ENCODE results near the gene AARS2. TPM values are rescaled to one million over a fixed set of nuclear protein-coding genes. Genes with fewer than 3 reads are reported as not detected.
"Not testable (repeated sequence)": the region's sequence is repeated elsewhere in the genome, so short reads cannot be mapped to it uniquely, and the experiment has no call there.

AARS2 gene
- total RNA-seq, 1 donor from 2014 or later: 23.0 TPM

DNA sequence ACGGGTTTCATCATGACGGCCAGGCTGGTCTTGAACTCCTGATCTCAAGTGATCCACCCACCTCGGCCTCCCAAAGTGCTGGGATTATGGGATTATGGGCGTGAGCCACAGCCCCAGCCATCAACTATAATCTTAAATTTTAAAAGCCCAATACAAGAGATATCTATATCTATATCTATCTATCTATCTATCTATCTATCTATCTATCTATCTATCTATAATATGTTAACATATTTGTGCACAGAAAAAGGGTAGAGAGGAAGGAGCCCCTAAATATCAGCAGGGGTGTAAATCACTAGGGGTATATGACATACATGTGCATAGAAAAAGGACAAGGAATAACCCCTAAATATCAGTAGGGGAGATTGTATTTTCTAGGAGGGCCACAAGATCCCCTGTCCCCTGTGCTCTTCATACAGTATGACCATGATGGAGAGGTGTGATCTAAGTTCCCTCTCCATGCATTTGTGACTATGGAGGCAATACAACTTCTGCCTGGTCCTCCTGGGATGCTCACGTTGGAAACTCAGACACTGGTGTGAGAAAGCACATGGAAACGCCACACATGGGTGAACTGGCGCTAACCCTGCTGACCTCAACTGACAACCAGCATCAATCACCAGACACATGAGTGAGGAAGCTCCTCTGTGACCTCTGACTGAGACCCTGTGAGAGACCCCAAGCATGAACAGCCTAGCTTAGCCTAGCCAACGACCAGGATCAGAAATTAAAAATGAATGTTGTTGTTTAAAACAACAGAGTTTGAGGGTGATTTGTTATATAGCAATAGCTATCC, 28.1 kb upstream of the AARS2 start:
- no peak overlapping the region for H3K27ac Mint-ChIP-seq
- DNase-seq (ENCODE audit: low spot score): no peak
- H3K4me3 Mint-ChIP-seq: no peak overlapping the region
- no peaks in the 10 kb centered on the region for H3K36me3 Mint-ChIP-seq (ENCODE audit: low read depth)
- intact Hi-C loops (cut with micrococcal nuclease): no loop called here
- H3K9me3 Mint-ChIP-seq: no peaks in the 10 kb centered on the region
- H3K27me3 Mint-ChIP-seq (ENCODE audit: insufficient read depth): peaks cover 53% of the 10 kb centered on the region
- H3K4me1 Mint-ChIP-seq (ENCODE audit: low read depth): peaks cover 7% of the 10 kb centered on the region

DNA sequence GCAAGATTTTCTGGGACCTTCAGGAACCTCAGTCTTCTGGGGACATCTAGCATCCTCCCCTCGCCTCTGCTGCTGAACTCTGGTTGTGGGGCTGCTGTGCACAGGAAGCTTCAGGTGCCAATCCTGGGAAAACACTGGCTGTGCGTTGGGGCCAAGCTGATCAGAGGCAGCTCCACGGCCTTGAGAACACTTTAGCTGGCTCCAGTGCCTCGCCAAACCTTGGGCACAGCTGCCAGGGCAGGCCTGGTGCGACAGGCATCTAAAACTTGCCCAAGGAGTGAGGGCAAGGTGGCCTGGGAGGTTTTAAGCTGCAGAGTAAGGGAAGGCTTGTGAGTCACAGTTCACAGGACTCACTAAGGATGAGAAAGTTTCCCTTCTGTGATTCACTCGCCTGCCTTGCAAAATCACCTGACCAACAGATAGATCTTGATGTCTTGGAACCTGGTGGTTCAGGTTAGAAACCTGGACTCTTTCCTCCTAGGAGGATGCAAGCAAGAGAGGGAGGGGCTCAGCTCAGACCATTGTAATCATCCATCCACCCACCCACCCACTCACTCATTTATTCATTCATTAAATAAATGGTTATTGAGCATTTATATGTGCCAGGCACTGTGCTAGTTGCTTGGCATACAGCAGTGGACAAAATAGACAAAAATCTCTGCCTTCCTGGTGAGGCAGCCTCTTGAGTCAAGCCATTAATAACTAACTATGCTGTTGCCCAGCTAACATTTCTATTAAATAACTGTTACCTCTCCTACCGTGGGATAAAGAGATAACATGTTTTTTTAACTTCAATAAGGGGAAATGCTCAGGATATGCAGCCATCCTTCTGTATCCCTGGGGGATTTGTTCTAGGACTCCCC, 26.8 kb upstream of the AARS2 start:
- Mint-ChIP-seq H3K36me3 (ENCODE audit: low read depth) (no peaks in the 10 kb centered on the region), H3K27ac (no peak overlapping the region), H3K4me1 (ENCODE audit: low read depth) (peaks cover 7% of the 10 kb centered on the region), H3K27me3 (ENCODE audit: insufficient read depth) (peaks cover 45% of the 10 kb centered on the region), H3K4me3 (no peak overlapping the region), H3K9me3 (no peaks in the 10 kb centered on the region)
- DNase-seq (ENCODE audit: low spot score): no peak
- intact Hi-C loops (cut with micrococcal nuclease): loop anchor here (2.0 to 5.0 kb wide), 2 partner anchors 27 to 117 kb away; partner anchors contain the start of gene AARS2

DNA sequence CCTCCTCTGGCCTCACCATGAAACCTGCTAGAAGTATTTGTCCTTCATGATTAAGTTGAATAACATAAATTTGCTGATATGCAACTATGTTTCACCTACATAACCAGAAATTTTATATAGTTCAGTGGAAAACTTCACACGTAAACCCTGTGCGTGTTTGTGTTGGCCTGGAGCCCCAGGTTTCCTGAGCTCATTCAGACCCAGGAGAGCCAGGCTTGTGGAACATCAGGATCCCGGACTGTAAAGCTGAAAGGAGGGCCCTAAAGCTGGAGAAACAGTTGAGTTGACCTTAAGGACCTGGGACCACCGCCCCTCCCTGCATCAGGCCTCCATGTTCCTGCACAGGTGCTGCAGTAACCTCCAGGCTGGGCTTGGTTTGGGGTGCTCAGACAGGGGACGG, 26.2 kb upstream of the AARS2 start:
- Mint-ChIP-seq H3K36me3 (ENCODE audit: low read depth) (no peaks in the 10 kb centered on the region), H3K27me3 (ENCODE audit: insufficient read depth) (peaks cover 39% of the 10 kb centered on the region), H3K4me3 (no peak overlapping the region), H3K4me1 (ENCODE audit: low read depth) (peaks cover 7% of the 10 kb centered on the region), H3K9me3 (no peaks in the 10 kb centered on the region), H3K27ac (no peak overlapping the region)
- DNase-seq (ENCODE audit: low spot score): no peak
- intact Hi-C loops (cut with micrococcal nuclease): loop anchor here (2.0 to 5.0 kb wide), 2 partner anchors 26 to 118 kb away; partner anchors contain the start of gene AARS2

DNA sequence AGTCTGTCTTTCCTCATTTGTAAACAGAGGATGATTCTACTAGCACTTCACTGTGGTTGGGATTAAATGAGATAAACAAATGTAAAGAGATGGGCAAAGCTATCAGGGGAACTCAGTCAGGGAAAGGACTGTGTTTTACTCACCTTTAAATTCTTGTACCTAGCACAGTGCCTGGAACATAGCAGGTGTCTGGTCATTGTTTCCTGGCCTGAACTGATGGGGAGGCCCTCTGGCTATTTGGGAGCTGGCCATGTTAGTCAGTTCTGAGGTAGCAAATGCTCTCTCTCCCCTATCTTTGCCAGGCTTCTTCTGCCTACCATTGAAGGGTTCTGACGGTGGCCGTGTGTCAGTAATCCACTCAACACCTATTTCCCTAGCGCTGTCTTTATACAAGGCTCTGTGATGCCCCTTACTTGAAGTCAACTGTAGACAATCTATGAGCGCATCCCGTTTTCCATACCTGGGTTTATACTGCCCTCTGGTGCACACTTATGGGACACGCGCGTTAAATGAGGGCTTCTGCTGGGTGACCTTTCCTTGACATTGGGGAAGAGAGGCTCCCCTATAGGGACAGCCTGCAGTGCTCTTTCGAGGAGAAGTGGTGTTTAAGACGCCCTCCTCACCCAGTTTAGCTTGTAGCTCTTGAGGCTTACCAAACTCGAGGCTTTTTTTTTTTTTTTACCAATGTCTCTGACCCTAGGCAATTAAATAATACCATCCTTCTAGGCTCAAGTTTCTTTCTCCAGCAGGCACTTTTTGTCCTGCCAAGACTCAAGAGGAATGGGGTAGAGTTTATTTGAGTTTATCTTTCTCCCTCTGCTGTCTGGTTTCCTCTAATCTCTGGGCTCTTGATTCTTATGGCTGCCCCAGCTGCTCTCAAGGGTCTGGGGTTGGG, 25.3 kb upstream of the AARS2 start:
- H3K4me1 Mint-ChIP-seq (ENCODE audit: low read depth): peaks cover 7% of the 10 kb centered on the region
- H3K36me3 Mint-ChIP-seq (ENCODE audit: low read depth): no peaks in the 10 kb centered on the region
- H3K27ac Mint-ChIP-seq: no peak overlapping the region
- H3K27me3 Mint-ChIP-seq (ENCODE audit: insufficient read depth): peaks cover 32% of the 10 kb centered on the region
- H3K4me3 Mint-ChIP-seq: no peak overlapping the region
- peak; percentile 55 for DNase-seq (ENCODE audit: low spot score)
- H3K9me3 Mint-ChIP-seq: no peaks in the 10 kb centered on the region
- intact Hi-C loops (cut with micrococcal nuclease): loop anchor here (1.0 to 5.0 kb wide), 5 partner anchors 26 to 242 kb away; partner anchors contain the start of gene AARS2

DNA sequence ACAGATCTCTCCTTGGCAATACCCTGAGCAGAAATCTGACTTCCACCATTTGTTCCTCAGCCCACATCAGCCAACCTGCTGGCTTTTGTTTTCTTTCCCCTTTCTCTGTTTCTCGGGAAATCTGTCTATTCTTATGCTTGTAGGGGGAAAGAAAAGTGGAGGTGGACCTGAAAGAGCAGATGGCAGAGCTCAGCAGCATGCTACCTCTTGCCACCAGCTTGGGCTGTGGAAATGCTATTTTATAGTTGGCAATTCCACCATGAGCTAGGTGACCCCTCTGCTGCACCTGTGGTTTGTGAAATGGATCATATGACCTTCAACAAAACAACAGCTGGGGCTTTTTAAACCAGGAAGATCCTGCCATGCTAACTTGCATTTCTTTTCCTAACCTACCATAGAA, 22.5 kb upstream of the AARS2 start:
- intact Hi-C loops (cut with micrococcal nuclease): loop anchor here (5.0 kb wide), 1 partner anchor 122 kb away; no protein-coding TSS in a partner anchor
- no peak overlapping the region for H3K27ac Mint-ChIP-seq
- DNase-seq (ENCODE audit: low spot score): no peak

DNA sequence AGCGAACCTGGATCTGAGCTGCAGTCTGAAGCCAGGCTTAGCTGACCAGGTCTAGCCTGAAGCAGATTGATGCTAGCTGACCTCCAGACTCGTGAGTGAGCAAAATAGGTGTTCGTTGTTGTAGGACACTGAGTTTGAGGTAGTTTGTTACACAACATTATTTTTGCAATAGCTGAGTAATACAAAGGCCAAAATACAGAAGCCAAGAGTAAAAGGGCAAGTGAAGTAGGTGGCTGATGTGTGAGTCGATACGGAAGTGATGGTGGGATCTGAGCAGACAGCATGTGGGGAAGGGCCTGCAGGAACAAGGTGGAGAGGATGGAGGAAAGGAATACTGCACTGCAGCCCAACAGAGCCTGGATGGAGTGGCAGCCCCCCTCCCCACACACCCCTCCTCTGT, 20.8 kb upstream of the AARS2 start:
- H3K4me3 Mint-ChIP-seq: no peak overlapping the region
- no peaks in the 10 kb centered on the region for H3K36me3 Mint-ChIP-seq (ENCODE audit: low read depth)
- DNase-seq (ENCODE audit: low spot score): no peak
- no peak overlapping the region for H3K27ac Mint-ChIP-seq
- H3K4me1 Mint-ChIP-seq (ENCODE audit: low read depth): peaks cover 7% of the 10 kb centered on the region
- no peaks in the 10 kb centered on the region for H3K9me3 Mint-ChIP-seq
- intact Hi-C loops (cut with micrococcal nuclease): no loop called here
- peaks cover 20% of the 10 kb centered on the region for H3K27me3 Mint-ChIP-seq (ENCODE audit: insufficient read depth)

More for the DNA sequence above, 22.5 kb upstream of the AARS2 start:
- H3K4me3 Mint-ChIP-seq: no peak overlapping the region
- H3K36me3 Mint-ChIP-seq (ENCODE audit: low read depth): no peaks in the 10 kb centered on the region
- H3K9me3 Mint-ChIP-seq: no peaks in the 10 kb centered on the region
- peaks cover 7% of the 10 kb centered on the region for H3K4me1 Mint-ChIP-seq (ENCODE audit: low read depth)
- H3K27me3 Mint-ChIP-seq (ENCODE audit: insufficient read depth): peaks cover 12% of the 10 kb centered on the region

DNA sequence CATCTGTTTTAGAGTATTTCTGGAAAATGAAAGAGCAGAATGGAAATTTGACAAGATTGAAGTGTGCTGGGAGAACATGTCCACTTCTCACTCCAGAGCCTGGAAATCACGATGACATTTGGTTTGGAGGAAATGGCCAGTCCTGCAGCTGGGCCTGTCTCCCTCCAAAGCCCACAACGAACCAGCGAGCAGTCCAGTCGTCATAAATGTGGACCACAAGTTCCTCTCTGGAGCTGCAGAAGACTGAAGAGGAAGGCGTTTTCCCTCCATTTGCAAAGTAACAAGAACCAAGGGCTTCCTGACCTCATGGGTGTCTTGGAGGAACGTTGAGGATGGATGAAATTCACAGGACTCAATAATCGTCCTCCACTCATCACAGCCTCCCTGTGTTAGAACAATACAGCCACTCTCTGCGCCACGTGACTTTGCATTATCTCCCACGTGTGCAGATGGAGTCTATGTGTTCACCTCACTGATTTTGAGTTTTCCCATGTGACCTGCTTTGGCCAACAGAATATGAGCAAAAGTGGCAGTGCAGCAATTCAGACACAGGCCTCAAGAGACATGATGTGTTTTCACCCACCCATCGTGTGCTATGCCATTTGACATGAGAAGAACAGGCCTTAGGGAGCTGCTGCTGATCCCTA, 20.2 kb upstream of the AARS2 start:
- Mint-ChIP-seq H3K27me3 (ENCODE audit: insufficient read depth) (peaks cover 17% of the 10 kb centered on the region), H3K27ac (no peak overlapping the region), H3K4me1 (ENCODE audit: low read depth) (peaks cover 4% of the 10 kb centered on the region), H3K4me3 (no peak overlapping the region), H3K9me3 (no peaks in the 10 kb centered on the region), H3K36me3 (ENCODE audit: low read depth) (no peaks in the 10 kb centered on the region)
- intact Hi-C loops (cut with micrococcal nuclease): no loop called here
- DNase-seq (ENCODE audit: low spot score): no peak

DNA sequence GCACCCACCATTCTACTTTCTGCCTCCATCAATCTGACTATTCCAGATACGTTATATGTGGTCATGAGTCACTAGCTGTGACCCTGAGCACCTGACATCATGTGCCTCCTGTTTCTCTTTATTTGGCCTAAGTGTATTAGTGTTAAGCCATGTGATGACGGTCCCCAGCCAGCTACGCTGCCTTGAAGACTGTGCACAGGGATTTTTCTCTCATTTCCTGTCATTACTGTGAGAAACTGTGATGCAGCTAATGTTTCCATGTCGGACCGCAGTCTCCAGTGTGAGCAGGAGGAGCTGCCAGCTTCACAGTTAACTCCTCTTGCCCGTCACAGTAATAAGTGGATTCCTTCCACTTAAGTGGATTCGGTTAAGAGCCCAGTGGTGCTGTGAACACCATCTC, 19.4 kb upstream of the AARS2 start:
- Mint-ChIP-seq H3K27me3 (ENCODE audit: insufficient read depth) (peaks cover 24% of the 10 kb centered on the region), H3K4me3 (no peak overlapping the region), H3K36me3 (ENCODE audit: low read depth) (no peaks in the 10 kb centered on the region), H3K27ac (no peak overlapping the region), H3K4me1 (ENCODE audit: low read depth) (no peaks in the 10 kb centered on the region), H3K9me3 (no peaks in the 10 kb centered on the region)
- DNase-seq (ENCODE audit: low spot score): no peak
- intact Hi-C loops (cut with micrococcal nuclease): no loop called here

DNA sequence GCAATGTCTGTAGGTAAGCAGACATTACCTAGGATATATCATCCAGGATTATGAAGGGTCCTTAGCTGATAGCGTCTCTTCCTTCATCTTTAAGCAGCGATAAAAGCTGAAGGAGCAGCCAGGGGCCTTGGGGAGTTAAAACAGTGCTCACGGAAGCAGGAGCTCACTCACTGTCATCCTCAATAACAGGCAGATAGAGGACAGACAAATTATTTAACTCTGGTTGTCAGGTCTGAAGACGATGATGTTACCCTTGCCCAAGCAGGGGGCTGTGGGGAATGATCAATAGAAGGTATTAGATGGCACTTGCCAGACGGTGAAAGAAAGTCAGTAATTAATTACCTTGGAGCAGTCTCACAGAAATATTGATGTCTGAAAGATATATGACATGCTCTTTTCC, 16.7 kb upstream of the AARS2 start:
- Mint-ChIP-seq H3K4me1 (ENCODE audit: low read depth) (no peaks in the 10 kb centered on the region), H3K36me3 (ENCODE audit: low read depth) (no peaks in the 10 kb centered on the region), H3K27me3 (ENCODE audit: insufficient read depth) (peaks cover 29% of the 10 kb centered on the region), H3K9me3 (no peaks in the 10 kb centered on the region), H3K4me3 (no peak overlapping the region), H3K27ac (no peak overlapping the region)
- no peak for DNase-seq (ENCODE audit: low spot score)
- intact Hi-C loops (cut with micrococcal nuclease): no loop called here

DNA sequence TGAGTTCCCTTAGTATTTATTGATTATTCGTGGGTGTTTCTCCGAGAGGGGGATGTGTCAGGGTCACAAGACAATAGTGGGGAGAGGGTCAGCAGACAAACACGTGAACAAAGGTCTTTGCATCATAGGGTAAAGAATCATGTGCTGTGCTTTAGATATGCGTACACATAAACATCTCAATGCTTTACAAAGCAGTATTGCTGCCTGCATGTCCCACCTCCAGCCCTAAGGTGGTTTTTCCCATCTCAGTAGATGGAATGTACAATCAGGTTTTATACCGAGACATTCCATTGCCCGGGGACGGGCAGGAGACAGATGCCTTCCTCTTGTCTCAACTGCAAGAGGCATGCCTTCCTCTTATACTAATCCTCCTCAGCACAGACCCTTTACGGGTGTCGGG, 15.1 kb upstream of the AARS2 start:
- H3K36me3 Mint-ChIP-seq (ENCODE audit: low read depth); DNase-seq (ENCODE audit: low spot score); H3K4me1 Mint-ChIP-seq (ENCODE audit: low read depth); H3K27ac Mint-ChIP-seq; intact Hi-C loops (cut with micrococcal nuclease); H3K9me3 Mint-ChIP-seq; H3K4me3 Mint-ChIP-seq: not testable (repeated sequence)
- peaks cover 34% of the 10 kb centered on the region for H3K27me3 Mint-ChIP-seq (ENCODE audit: insufficient read depth)

DNA sequence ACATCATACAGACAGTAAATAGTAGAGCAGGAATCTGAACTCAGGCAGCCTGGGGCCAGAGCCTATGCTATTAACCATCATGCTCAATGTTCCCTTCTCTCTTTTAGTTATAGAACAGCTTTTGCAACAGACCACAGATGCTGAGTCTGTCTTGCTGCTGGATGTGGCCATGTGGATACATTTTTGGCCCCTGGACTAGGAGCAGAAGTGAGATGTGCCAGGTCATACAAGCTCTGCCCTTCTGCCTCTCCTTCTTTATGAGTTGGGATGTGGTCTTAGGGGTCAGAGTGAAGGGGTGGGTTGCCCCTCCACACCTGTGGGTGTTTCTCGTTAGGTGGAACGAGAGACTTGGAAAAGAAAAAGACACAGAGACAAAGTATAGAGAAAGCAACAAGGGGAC, 14.6 kb upstream of the AARS2 start:
- Mint-ChIP-seq H3K27ac (no peak overlapping the region), H3K4me3 (no peak overlapping the region), H3K36me3 (ENCODE audit: low read depth) (no peaks in the 10 kb centered on the region), H3K4me1 (ENCODE audit: low read depth) (no peaks in the 10 kb centered on the region), H3K9me3 (no peaks in the 10 kb centered on the region), H3K27me3 (ENCODE audit: insufficient read depth) (peaks cover 34% of the 10 kb centered on the region)
- no peak for DNase-seq (ENCODE audit: low spot score)
- intact Hi-C loops (cut with micrococcal nuclease): no loop called here

DNA sequence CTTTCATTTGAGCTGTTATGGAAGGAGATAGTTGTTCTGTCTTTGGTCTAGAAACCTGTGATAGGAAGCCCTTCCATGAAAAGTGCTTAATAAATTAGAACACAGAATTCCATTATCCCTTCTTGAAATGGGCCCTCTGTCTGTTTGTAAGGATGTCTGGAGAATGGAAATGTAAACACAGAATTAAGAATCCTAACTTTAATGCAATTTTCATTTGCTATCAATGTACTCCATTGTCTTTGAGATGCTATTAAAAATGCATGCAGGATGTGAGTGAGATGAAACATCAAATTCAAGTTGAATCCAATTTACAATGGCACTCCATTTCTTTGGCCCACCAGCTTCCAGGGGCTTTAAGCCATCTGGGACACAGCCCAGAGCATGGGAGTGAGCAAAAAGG, 13.9 kb upstream of the AARS2 start:
- DNase-seq (ENCODE audit: low spot score): no peak
- Mint-ChIP-seq H3K27ac (no peak overlapping the region), H3K27me3 (ENCODE audit: insufficient read depth) (peaks cover 36% of the 10 kb centered on the region), H3K36me3 (ENCODE audit: low read depth) (no peaks in the 10 kb centered on the region), H3K4me1 (ENCODE audit: low read depth) (no peaks in the 10 kb centered on the region), H3K4me3 (no peak overlapping the region), H3K9me3 (no peaks in the 10 kb centered on the region)
- intact Hi-C loops (cut with micrococcal nuclease): no loop called here

Measured in activated T-helper 1 cell treated with anti-CD3 and anti-CD28 coated beads, Interleukin-12 subunit alpha, Interleukin-12 subunit beta, Interleukin-2, Interleukin-4 antibody, amounts not matched to agents 30 ng/mL and 10 ng/mL and 1 ng/mL, durations not matched to agents 14 hours and 24 hours and 36 hours (primary cell).